K562 (cell line): ENCODE data around the gene MRPS6. TPM values are rescaled to one million over a fixed set of nuclear protein-coding genes. Genes with fewer than 3 reads are reported as not detected.
A peak's percentile ranks its signal among the peaks of the same experiment; 100 is the strongest.

ENCODE experiments used
- ATAC-seq: fragments of 200-7000 bp; cut with Tn5 transposase; 3 replicates; pipeline ENCODE4 v1.9.1; 2020; ENCODE audit warnings: moderate library complexity
- BruUV-seq: library from RNA; stranded (reverse); fragments of 400-500 nt; replicated peaks from 2 replicates; lab custom pipeline; 2021; lab: Mats Ljungman, UMichigan
- CTCF ChIA-PET: fragments of 300-600 bp; formaldehyde crosslinking; extraction: SDS; loops from one replicate; lab custom pipeline; 2021; ENCODE audit warnings: low intra/inter-chr PET ratio; lab: Yijun Ruan, JAX
- POLR2A ChIA-PET: fragments of 300-600, 350-650 bp; sonication (Branson Sonifier 250); formaldehyde crosslinking; extraction: SDS; loops from one replicate; lab custom pipeline; 2021; ENCODE audit warnings: antibody characterized with exemption, inconsistent platforms; lab: Yijun Ruan, JAX
- DNase-seq, 4 experiments: peaks; one replicate each; pipeline versions ENCODE4 v3.0.0 to v3.0.0-alpha.2; 2011 to 2018; ENCODE audit warnings: low spot score in 3 of 4, mixed read lengths in 3 of 4; ENCODE audit errors: extremely low read depth in 1 of 4
- FAIRE-seq: peaks from 2 replicates; lab custom pipeline; 2011; peaks lifted over from hg19 to GRCh38; lab: Jason Lieb, UNC
- H2AFZ ChIP-seq: 2 replicates; pipeline ENCODE4 v1.6.0; 2011; ENCODE audit warnings: low read depth, low read length, control low read depth, inconsistent platforms
- H3K27ac ChIP-seq: fragments of 200-600 bp; 3 replicates; pipeline ENCODE4 v1.8.0; 2011; ENCODE audit warnings: low read depth, mild to moderate bottlenecking, control low read depth, inconsistent platforms, low read length, moderate library complexity, mixed read lengths; ENCODE audit errors: extremely low read depth
- H3K27me3 ChIP-seq, 2 experiments: fragments of 300-600 bp in 1 of 2; 2 replicates in 1 of 2; 3 replicates in 1 of 2; pipeline versions ENCODE4 v1.6.0 to v1.8.0; 2011; ENCODE audit warnings: inconsistent platforms in 2 of 2, low read length in 2 of 2, mild to moderate bottlenecking in 1 of 2, mixed read lengths in 1 of 2, moderate library complexity in 1 of 2; ENCODE audit not compliant: control insufficient read depth in 2 of 2, insufficient read depth in 2 of 2
- H3K36me3 ChIP-seq: fragments of 300-600 bp; 3 replicates; pipeline ENCODE4 v1.8.0; 2011; ENCODE audit warnings: mild to moderate bottlenecking, low read length, inconsistent platforms; ENCODE audit not compliant: control insufficient read depth, insufficient read depth
- H3K4me1 ChIP-seq, 2 experiments: fragments of 200-600 bp in 1 of 2; replicated peaks in 1 of 2; 2 replicates in 1 of 2; 3 replicates in 1 of 2; pipeline versions ENCODE4 v1.5.1 to v1.8.0; 2011; ENCODE audit warnings: inconsistent platforms in 2 of 2, low read length in 2 of 2, mild to moderate bottlenecking in 1 of 2, mixed read lengths in 1 of 2, moderate library complexity in 1 of 2; ENCODE audit not compliant: control insufficient read depth in 2 of 2, insufficient read depth in 2 of 2
- H3K4me2 ChIP-seq: 2 replicates; pipeline ENCODE4 v1.6.1; 2011; ENCODE audit warnings: low read length, control low read depth, inconsistent platforms, mixed read lengths; ENCODE audit not compliant: insufficient read depth
- H3K4me3 ChIP-seq: fragments of 200-600 bp; sonication (generic), shearing (Covaris generic); 2 replicates; pipeline ENCODE4 v1.5.1; 2016; ENCODE audit warnings: control low read depth, inconsistent platforms
- H3K79me2 ChIP-seq: fragments of 200-600 bp; 3 replicates; pipeline ENCODE4 v1.8.0; 2011; ENCODE audit warnings: low read length, inconsistent platforms; ENCODE audit not compliant: control insufficient read depth, insufficient read depth
- H3K9ac ChIP-seq, 2 experiments: 2 replicates each; pipeline versions ENCODE4 v1.6.0 to v1.6.1; 2011; ENCODE audit warnings: low read depth in 2 of 2, low read length in 2 of 2, control low read depth in 1 of 2, inconsistent platforms in 1 of 2, mild to moderate bottlenecking in 1 of 2, mixed read lengths in 1 of 2; ENCODE audit not compliant: insufficient read depth in 1 of 2
- H3K9me1 ChIP-seq: one replicate; pipeline ENCODE4 v1.6.0; 2011; ENCODE audit warnings: inconsistent platforms, mild to moderate bottlenecking, low read length, moderate library complexity; ENCODE audit not compliant: control insufficient read depth, insufficient read depth
- H3K9me3 ChIP-seq: replicated peaks from 2 replicates; pipeline ENCODE4 v1.5.1; 2011; ENCODE audit warnings: low read depth, low read length, inconsistent platforms; ENCODE audit not compliant: control insufficient read depth, insufficient read depth
- H4K20me1 ChIP-seq: replicated peaks from 2 replicates; pipeline ENCODE4 v1.6.1; 2011; ENCODE audit warnings: low read length, inconsistent platforms, mixed read lengths; ENCODE audit not compliant: control insufficient read depth, insufficient read depth
- ARID2 ChIP-seq: fragments of 450-650 bp; IDR thresholded peaks from 2 replicates; pipeline ENCODE4 v1.6.1; 2017; ENCODE audit warnings: antibody characterized with exemption, mild to moderate bottlenecking
- CTCFL ChIP-seq: IDR thresholded peaks from 2 replicates; pipeline ENCODE4 v1.6.1; 2011; ENCODE audit warnings: borderline replicate concordance, low read depth, mild to moderate bottlenecking, moderate library complexity, low read length; ENCODE audit not compliant: insufficient read depth, poor library complexity, severe bottlenecking
- RB1 ChIP-seq: fragments of 450-650 bp; IDR thresholded peaks from 2 replicates; pipeline ENCODE4 v1.6.1; 2017; ENCODE audit warnings: low read depth, mild to moderate bottlenecking
- SMC3 ChIP-seq: conservative IDR thresholded peaks from 2 replicates; pipeline ENCODE4 v1.6.1; 2011; ENCODE audit warnings: low read depth, low read length, improper control_type of control experiment; ENCODE audit not compliant: insufficient read depth
- TRIM28 ChIP-seq: fragments of 450-650 bp; IDR thresholded peaks from 2 replicates; pipeline ENCODE4 v1.6.1; 2017
- ZNF79 ChIP-seq: fragments of 250-450 bp; sonication (Bioruptor Pico); IDR thresholded peaks from 2 replicates; pipeline ENCODE4 v1.4.0; 2020; ENCODE audit warnings: low read depth, mild to moderate bottlenecking, moderate library complexity
- WGBS: fragments of 100-300 bp; shearing (Covaris generic); methylation state at CpG from one replicate; pipeline ENCODE4 v1.1.6; 2016; ENCODE audit warnings: low coverage, mixed read lengths; ENCODE audit not compliant: insufficient coverage; ENCODE audit errors: missing lambda C conversion rate; 5-methylcytosine and 5-hydroxymethylcytosine counted together
- in situ Hi-C: fragments of 300-500 bp; cut with MboI; formaldehyde crosslinking; loops from 4 replicates; pipeline ENCODE4 v1.15.0; 2018; ENCODE audit warnings: inconsistent platforms, mixed read lengths
- intact Hi-C: fragments of 100-400 bp; cut with micrococcal nuclease; formaldehyde crosslinking; loops from 2 replicates; pipeline ENCODE4 v1.14.2; 2022
- polyA plus RNA-seq, 8 experiments: library from polyadenylated mRNA; depleted of rRNA in 4 of 8; stranded (reverse) in 5 of 8; unstranded in 3 of 8; fragments of >200 nt; fragmentation: Nextera tagmentation in 2 of 8; fragmentation: Illumina TruSeq in 1 of 8; extraction: Ambion mirVana in 2 of 8; extraction: Trizol in 1 of 8; gene quantifications; 2 replicates each; pipeline versions ENCODE4 v1.2.1 to v1.2.3, GENCODE V29; 2011 to 2014; ENCODE audit warnings: inconsistent platforms in 1 of 8, missing spikeins in 1 of 8
- total RNA-seq, 7 experiments: library from RNA; depleted of rRNA in 6 of 7; stranded (reverse); fragments of >200 nt in 6 of 7; fragmentation: Illumina TruSeq in 2 of 7; extraction: Trizol in 2 of 7; gene quantifications; 2 replicates each; pipeline versions ENCODE4 v1.2.1 to v1.2.3, GENCODE V29; 2011 to 2021; ENCODE audit warnings: low replicate concordance in 1 of 7
- TF ChIP-seq, protein P1 (sequence below), 2 experiments: fragments of 450-650 bp; formaldehyde crosslinking in 1 of 2; IDR thresholded peaks; 2 replicates each; pipeline versions ENCODE4 v1.4.0 to v1.6.1; 2014 to 2020; ENCODE audit warnings: mild to moderate bottlenecking in 2 of 2, borderline replicate concordance in 1 of 2, low read depth in 1 of 2
- TF ChIP-seq, protein P2 (sequence below): sonication (generic); formaldehyde crosslinking; IDR thresholded peaks from 2 replicates; pipeline ENCODE4 v1.8.0; 2023; ENCODE audit warnings: mild to moderate bottlenecking, missing genetic modification reagents

MRPS6 gene
- total and polyA plus RNA-seq, 9 of the 15 experiments (the other 6 are each of a cell fraction or from before 2014, with no cell fraction given), result 26.1 to 72.0 (median 39.3) TPM

DNA sequence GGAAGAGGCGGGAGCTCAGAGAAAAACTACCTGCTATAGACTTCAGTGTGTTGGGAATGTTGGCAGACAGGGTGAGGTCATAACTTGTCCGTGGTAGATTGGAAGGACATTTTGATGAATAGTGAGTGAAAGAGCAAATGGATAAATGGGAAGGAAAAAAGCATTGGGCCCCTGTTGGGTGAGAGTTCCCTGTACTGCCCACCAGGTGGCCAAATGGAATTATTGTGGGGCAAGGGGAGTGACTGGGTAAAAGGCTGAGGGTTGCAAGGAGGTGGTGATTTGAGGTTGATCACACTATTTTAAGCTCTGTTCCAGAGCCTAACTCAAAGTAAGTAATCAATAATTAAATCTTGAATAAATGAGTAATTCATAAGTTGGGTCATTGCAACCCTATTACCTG is 60.4 kb downstream of the MRPS6 start:
- CTCF ChIA-PET, result no interaction called here
- 0 out of 2 replicates have a peak, but pooled peaks have one; percentile 24 for TF ChIP-seq SMC3
- TF ChIP-seq, protein P1, sequence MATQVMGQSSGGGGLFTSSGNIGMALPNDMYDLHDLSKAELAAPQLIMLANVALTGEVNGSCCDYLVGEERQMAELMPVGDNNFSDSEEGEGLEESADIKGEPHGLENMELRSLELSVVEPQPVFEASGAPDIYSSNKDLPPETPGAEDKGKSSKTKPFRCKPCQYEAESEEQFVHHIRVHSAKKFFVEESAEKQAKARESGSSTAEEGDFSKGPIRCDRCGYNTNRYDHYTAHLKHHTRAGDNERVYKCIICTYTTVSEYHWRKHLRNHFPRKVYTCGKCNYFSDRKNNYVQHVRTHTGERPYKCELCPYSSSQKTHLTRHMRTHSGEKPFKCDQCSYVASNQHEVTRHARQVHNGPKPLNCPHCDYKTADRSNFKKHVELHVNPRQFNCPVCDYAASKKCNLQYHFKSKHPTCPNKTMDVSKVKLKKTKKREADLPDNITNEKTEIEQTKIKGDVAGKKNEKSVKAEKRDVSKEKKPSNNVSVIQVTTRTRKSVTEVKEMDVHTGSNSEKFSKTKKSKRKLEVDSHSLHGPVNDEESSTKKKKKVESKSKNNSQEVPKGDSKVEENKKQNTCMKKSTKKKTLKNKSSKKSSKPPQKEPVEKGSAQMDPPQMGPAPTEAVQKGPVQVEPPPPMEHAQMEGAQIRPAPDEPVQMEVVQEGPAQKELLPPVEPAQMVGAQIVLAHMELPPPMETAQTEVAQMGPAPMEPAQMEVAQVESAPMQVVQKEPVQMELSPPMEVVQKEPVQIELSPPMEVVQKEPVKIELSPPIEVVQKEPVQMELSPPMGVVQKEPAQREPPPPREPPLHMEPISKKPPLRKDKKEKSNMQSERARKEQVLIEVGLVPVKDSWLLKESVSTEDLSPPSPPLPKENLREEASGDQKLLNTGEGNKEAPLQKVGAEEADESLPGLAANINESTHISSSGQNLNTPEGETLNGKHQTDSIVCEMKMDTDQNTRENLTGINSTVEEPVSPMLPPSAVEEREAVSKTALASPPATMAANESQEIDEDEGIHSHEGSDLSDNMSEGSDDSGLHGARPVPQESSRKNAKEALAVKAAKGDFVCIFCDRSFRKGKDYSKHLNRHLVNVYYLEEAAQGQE (IDR thresholded peaks at IDR 0.05; ENCODE audit: borderline replicate concordance), result peak; percentile 16; the same call in 1 of the 2 replicates
- TF ChIP-seq, protein P1 (CRISPR knock-in tag; IDR thresholded peaks at IDR 0.05; ENCODE audit: low read depth), result no peak
- TF ChIP-seq ARID2, result no peak
- TF ChIP-seq ZNF79 (CRISPR knock-in tag), result no peak
- TF ChIP-seq, protein P2, sequence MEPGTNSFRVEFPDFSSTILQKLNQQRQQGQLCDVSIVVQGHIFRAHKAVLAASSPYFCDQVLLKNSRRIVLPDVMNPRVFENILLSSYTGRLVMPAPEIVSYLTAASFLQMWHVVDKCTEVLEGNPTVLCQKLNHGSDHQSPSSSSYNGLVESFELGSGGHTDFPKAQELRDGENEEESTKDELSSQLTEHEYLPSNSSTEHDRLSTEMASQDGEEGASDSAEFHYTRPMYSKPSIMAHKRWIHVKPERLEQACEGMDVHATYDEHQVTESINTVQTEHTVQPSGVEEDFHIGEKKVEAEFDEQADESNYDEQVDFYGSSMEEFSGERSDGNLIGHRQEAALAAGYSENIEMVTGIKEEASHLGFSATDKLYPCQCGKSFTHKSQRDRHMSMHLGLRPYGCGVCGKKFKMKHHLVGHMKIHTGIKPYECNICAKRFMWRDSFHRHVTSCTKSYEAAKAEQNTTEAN, result no peak
- no peak for TF ChIP-seq RB1
- TF ChIP-seq TRIM28, result no peak
- peak; percentile 51 for TF ChIP-seq CTCFL

More for the DNA sequence above, 60.4 kb downstream of the MRPS6 start:
- intact Hi-C loops (no loop called here), in situ Hi-C loops (no loop called here)
- Histone ChIP-seq H3K27me3 (no peaks in the 10 kb centered on the region), H3K4me1 (peaks cover 3 to 17% of the 10 kb centered on the region in 2 experiments; a peak in 3 of 5 replicates), H3K9ac (no peak overlapping the region), H3K36me3 (peaks cover 20% of the 10 kb centered on the region; the same call in 2 of the 3 replicates), H3K27ac (no peak overlapping the region), H3K4me2 (no peak overlapping the region), H3K9me3 (no peaks in the 10 kb centered on the region), H4K20me1 (no peaks in the 10 kb centered on the region), H3K9me1 (peaks cover 3% of the 10 kb centered on the region), H3K79me2 (peaks cover 55% of the 10 kb centered on the region), H2AFZ (no peak overlapping the region), H3K4me3 (no peak overlapping the region)
- WGBS, result 79% methylated on average over 2 of the region's 2 CpGs
- peak in 3 of 4 experiments; percentile 41 to 51 (median 50) for DNase-seq
- BruUV-seq, result no TSS peak
- POLR2A ChIA-PET, result interaction anchor here (0.6 to 2.0 kb wide), 2 partner anchors 9 to 184 kb away, joined by 3 to 11 read pairs; no protein-coding TSS in a partner anchor
- no peak for FAIRE-seq
- peak; percentile 79 for ATAC-seq
